GM21529 (cell line): ENCODE measurements around the gene AUH.
"Not testable (repeated sequence)": the region's sequence is repeated elsewhere in the genome, so short reads cannot be mapped to it uniquely, and the experiment has no call there.

Source experiments
- ATAC-seq: cut with Tn5 transposase; IDR thresholded peaks from one replicate; pipeline ENCODE4 v1.9.1; 2021; ENCODE audit not compliant: unreplicated experiment

Gene AUH

GRCh38 chr9:91212596-91213243 lies 149.0 kb downstream of the AUH start:
- ATAC-seq, result no peak

- no peak for ATAC-seq
These were observed 149.8 kb downstream of the AUH start for GRCh38 chr9:91211919-91212318.

- no peak for ATAC-seq
These were observed 150.3 kb downstream of the AUH start for GRCh38 chr9:91211414-91211813.

DNA sequence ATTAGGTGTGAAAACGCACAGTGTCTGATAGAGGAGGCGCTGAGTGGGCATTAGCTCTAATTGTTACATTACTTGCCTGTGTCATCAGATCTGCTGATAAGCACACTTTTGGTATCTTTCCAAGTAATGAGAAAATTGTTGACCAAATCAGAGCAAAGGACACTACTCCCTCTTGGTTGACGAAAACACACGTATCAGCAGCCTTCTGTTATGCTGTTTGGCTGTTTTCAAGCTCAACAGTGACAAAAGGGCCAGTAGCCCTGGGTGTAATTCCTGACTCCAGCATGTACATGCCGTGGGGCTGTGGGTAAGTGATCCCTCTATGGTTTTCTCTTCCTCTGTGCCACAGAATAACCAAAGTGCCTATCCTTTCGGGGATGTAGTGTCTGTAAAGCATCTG lies 151.4 kb downstream of the AUH start:
- no peak for ATAC-seq

- peak; percentile 4 for ATAC-seq
These were observed 152.9 kb downstream of the AUH start for GRCh38 chr9:91208837-91209236.

DNA sequence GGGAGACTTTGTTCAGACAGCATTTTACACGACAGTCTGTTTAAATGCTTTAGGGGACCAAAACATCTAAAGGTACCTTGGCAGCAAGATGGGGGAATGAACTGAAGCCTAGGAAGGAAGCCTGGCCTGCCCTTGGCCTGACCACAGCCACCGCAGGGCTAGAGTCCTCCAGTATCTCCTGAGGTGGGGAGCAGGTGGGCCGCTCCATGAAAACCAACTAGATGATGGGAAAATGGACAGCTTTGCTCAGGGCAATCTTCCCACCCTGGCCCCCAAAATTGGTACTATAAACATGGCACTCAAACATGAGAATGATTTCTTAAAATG lies 153.3 kb downstream of the AUH start:
- no peak for ATAC-seq

- peak; percentile 89 for ATAC-seq
These were observed 153.8 kb downstream of the AUH start for GRCh38 chr9:91207729-91208418.

DNA sequence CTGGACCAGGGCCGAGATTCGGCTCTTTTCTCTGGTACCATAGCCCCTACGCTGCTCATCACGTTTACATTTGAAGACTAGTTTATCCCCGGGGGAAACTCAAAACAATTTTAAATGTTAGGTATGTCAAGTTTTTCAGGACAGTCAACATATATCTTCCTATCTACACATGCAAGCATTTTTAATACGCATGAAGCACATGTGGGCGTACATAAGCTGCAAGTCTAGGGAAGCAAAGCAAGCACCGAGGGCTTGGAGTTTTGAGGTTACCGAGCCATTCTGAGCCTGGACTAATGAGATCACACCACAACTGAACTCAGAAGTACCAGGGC lies 154.4 kb downstream of the AUH start:
- no peak for ATAC-seq

DNA sequence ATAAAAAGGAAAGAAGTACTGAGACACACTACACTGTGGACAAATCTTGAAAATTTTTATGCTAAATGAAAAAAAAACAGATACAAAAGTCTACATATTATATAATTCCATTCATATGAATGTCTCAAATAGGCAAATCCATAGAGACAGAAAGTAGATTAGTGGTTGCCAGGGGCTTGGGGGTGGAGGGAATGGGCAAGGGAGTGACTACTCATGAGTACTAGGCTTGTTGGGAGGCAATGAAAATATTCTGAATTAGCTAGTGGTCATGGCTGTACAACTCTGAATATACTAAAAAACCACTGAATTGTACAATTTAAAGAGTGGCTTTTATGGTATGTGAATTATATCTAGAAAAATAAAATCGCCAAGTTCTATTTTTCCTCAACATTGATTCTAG lies 154.9 kb downstream of the AUH start:
- ATAC-seq, result no peak

DNA sequence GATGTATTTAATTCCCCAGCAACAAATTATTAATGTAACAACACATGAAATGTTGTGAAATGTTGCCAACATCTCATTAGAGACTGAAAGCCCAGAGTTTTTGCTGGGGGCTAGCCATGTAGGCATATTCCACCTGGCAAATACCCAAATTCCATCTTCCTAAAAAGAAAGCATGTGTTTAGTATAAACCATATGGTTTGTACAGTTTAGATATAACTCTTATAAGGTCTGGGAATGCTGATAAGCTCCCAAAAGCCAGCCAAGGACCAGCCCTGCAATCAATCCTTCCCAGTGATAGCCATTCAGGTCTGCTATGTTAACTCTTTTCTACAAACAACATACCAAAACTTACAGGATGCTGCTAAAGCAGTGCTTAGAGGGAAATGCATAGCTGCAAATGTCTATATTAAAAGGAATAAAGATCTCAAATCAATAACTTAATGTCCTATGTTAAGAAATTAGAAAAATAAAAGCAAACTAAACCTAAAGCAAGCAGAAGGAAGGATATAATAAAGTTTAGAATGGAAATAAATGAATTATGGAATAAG lies 158.9 kb downstream of the AUH start:
- ATAC-seq, result no peak

GRCh38 chr9:91200692-91201336 lies 160.9 kb downstream of the AUH start:
- ATAC-seq, result no peak

GRCh38 chr9:91199739-91200497 lies 161.8 kb downstream of the AUH start:
- no peak for ATAC-seq

DNA sequence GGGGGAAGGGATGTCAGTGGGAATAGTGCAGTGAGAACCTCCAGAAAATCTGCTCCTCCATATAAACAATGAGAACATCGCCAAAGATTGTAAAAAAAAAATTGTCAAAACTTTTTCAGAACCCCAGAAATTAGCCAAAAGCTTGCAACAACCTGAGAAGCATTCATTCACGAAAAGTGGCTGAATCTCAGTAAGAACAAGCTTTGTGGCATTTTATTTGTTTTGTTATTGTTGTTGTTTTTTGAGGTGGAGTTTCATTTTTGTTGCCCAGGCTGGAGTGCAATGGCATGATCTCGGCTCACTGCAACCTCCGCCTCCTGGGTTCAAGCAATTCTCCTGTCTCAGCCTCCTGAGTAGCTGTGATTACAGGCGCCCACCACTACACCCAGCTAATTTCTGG lies 162.8 kb downstream of the AUH start:
- not testable (repeated sequence) for ATAC-seq

DNA sequence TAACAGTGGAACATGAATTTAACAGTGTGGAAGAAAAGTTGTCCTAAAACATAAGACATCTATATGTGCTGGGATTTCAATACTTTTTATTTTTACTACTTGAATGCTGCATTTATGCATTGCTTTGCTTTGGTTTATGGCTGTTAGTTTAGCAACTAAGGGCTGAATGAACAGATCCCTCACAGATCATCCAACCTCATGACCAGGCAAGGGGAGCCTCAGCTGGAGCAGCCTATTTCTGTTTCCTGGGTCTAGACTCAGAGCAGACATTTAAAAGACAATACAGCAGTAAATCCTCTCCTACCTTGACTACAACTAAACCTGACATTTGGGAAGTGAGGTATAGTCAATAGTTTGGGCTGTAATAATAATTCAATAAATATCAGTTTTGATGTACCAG lies 163.3 kb downstream of the AUH start:
- no peak for ATAC-seq

DNA sequence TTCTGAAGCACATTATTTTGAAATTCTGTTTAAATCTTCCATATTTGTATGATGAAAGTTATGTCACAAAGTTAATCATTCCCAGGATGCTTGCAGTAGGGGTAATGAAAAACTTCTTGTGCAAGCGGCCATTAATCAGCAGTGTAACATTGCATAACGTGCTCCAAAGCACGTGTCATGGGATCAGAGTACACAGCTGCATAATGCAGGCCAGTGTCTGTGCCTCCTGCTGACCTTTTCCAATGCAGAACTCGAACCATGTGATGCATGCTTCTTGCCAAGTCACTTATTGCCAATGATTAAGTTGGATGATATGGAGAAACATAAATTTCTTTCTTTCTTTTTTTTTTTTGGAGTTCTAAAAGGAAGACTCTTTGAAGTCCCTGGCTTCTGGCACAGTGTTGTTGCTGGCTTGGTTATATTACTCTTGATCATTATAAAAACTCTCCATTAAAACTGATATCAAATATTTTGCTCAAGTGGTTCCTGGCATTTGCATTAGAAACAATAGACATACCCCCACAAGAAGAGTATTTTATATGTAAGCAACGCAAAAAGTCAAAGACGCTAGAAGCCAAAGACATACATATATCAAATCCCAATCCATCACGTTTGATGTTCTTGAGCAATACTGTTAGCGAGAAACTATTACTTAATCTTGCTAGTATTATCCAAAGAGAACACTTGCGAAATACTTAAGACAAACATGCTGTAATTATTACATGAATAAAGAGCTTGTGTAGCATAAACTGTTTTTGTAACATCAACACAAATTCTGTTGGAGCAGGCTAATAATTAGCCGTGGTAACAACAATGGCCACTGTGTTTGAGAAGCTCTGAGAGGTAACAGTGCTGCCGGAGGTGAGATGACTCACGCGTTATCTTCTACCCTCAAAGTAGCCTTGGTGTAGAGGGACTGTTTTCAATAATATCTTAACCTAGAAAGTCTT lies 164.2 kb downstream of the AUH start:
- no peak for ATAC-seq

DNA sequence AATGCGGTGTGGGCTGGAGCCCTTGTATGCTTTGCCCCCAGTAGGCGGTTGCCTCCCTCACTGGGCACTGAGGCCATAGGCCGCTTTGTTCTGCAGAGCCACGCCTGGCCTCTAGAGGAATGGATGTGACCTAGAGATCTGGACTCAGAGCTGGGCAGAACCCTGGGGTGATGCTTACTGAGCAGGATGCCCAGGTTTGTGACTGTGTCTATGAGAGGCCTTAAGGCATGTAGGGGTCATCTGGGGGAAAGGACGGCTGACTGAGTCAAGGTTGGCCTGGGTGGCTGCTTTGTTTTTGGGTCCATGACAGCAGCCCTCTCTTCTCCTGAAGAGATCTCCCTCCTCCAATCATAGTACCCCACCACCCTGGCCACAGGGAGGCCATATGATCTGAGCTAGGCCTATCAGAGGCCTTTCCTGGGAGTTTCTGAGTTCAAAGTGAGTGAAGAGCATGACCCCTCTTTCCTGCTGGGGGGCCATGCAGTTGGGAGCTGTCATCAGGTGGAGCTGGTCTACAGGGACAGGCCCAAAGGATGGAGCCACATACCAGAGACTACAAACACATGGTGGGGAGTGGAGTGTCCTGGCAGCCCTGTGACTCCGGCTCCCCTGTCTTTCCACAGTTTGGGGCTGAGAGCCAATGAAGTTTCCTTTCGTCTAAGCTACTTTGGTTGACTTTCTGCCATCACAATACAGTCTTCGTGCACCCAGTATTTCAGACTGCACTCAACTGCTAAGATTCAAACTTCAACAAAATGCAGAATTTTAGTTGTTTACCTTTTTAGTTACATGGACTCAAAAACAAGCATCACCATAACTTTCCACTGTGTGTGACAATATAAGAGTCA lies 165.4 kb downstream of the AUH start:
- no peak for ATAC-seq

GRCh38 chr9:91195372-91196012 lies 166.2 kb downstream of the AUH start:
- no peak for ATAC-seq

DNA sequence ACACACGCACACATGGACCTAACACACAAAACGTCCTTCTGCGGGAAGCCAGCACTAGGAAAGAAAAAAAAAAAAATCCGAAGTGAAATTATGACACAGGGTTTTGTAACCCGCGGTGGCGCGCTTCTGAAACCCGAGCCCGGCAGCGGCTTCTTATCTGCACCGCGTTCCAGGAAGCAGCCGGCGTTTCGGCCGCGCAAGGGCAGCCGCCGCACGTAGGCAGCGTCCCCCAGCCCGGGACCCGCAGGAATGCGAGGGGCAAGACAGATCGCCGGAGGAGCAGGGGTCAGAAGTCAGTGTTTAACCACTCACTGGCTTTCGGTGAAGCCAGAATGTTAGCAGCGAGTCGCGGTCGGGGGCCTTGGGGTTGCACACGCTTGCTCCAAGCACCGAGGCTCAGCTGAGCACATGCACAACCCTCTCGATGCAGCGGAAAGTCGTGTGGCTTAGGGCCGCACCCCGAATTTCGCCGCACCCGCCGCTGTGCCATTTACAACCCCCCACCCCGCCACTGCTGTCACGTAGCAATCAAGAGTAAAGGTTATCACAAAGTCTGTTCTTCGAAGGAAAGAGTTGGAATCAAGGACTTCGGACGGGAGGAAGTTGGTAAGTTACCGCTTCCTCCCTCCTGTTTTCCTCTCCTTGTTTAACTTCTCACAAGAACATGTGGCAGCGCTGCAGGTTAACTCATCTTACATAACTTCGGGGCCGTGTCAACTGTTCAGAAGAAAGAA lies 167.9 kb downstream of the AUH start:
- peak; percentile 70 for ATAC-seq
